ENCODE results near the gene ADAM19.

GRCh38 chr5:157608972-157609565 is 33.5 kb upstream of the ADAM19 start:
- TF ChIP-seq CTCF (IDR thresholded peaks at IDR 0.05), result no peak
- TF ChIP-seq ZFX (IDR thresholded peaks at IDR 0.05; ENCODE audit: borderline replicate concordance), result no peak

All from 22Rv1 (cell line).